Sigmoid colon (tissue), 4 donors: ENCODE data around the gene PROSER3.

Experiments used
- EP300 ChIP-seq, 4 donors: sonication (generic); formaldehyde crosslinking; IDR thresholded peaks; one replicate each; pipeline ENCODE4 v1.6.1; 2017; ENCODE audit warnings: antibody characterized with exemption in 4 of 4
- POLR2A ChIP-seq, 2 donors: fragments of 450-650 bp; IDR thresholded peaks; one replicate each; pipeline ENCODE4 v1.6.1; 2016; ENCODE audit warnings: antibody characterized with exemption in 2 of 2, mild to moderate bottlenecking in 2 of 2, moderate library complexity in 2 of 2
- POLR2AphosphoS5 ChIP-seq, 4 donors: sonication (generic); formaldehyde crosslinking; IDR thresholded peaks; one replicate each; pipeline ENCODE4 v1.6.1; 2017; ENCODE audit warnings: antibody characterized with exemption in 4 of 4
- TF ChIP-seq, protein P1 (sequence below), 4 experiments: fragments of 450-650 bp in 3 of 4; fragments of 200-600 bp in 1 of 4; IDR thresholded peaks; one replicate each; pipeline ENCODE4 v1.5.1; 2016 to 2019; ENCODE audit warnings: antibody characterized with exemption in 4 of 4, mild to moderate bottlenecking in 3 of 4, moderate library complexity in 2 of 4

DNA sequence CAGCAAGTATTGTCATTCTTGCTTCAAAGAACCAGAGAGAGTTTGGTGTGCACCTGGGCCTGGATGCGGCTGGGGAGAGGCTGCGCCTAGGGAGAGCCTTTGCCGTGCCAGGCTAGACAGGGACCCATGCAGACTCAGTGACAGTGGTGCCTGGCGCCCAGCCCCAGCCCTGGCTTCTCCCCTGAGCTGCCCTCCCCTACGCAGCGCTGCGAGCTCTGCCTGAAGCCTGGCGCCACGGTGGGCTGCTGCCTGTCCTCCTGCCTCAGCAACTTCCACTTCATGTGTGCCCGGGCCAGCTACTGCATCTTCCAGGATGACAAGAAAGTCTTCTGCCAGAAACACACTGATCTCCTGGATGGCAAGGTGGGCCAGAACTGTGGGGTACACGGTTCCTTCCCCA is 28.2 kb upstream of the PROSER3 start:
- TF ChIP-seq POLR2A (IDR thresholded peaks at IDR 0.05) (no peak), EP300 (IDR thresholded peaks at IDR 0.05) (no peak), POLR2AphosphoS5 (IDR thresholded peaks at IDR 0.05) (no peak)
- TF ChIP-seq, protein P1, sequence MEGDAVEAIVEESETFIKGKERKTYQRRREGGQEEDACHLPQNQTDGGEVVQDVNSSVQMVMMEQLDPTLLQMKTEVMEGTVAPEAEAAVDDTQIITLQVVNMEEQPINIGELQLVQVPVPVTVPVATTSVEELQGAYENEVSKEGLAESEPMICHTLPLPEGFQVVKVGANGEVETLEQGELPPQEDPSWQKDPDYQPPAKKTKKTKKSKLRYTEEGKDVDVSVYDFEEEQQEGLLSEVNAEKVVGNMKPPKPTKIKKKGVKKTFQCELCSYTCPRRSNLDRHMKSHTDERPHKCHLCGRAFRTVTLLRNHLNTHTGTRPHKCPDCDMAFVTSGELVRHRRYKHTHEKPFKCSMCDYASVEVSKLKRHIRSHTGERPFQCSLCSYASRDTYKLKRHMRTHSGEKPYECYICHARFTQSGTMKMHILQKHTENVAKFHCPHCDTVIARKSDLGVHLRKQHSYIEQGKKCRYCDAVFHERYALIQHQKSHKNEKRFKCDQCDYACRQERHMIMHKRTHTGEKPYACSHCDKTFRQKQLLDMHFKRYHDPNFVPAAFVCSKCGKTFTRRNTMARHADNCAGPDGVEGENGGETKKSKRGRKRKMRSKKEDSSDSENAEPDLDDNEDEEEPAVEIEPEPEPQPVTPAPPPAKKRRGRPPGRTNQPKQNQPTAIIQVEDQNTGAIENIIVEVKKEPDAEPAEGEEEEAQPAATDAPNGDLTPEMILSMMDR (IDR thresholded peaks at IDR 0.05), result no peak
